Kidney (tissue), 14 donors: ENCODE measurements around the gene BTBD17. TPM values are rescaled to one million over a fixed set of nuclear protein-coding genes. Genes with fewer than 3 reads are reported as not detected.

ENCODE experiments used
- DNase-seq, 5 donors: peaks; one replicate each; pipeline ENCODE4 v3.0.0-alpha.2; 2013 to 2020
- FAIRE-seq: peaks from 2 replicates; lab custom pipeline; 2012; peaks lifted over from hg19 to GRCh38; lab: Jason Lieb, UNC
- H3K27ac ChIP-seq, 2 donors: one replicate each; pipeline ENCODE4 v1.7.0; 2013; ENCODE audit warnings: low read depth in 2 of 2, low read length in 2 of 2, inconsistent platforms in 1 of 2
- H3K27me3 ChIP-seq: one replicate; pipeline ENCODE4 v1.7.1; 2013; ENCODE audit warnings: low read length, inconsistent platforms; ENCODE audit not compliant: control insufficient read depth, insufficient read depth
- H3K36me3 ChIP-seq, 3 donors: one replicate each; pipeline versions ENCODE4 v1.7.0 to v1.7.1; 2013; ENCODE audit warnings: low read length in 3 of 3, control low read depth in 1 of 3, inconsistent platforms in 1 of 3; ENCODE audit not compliant: insufficient read depth in 3 of 3, control insufficient read depth in 2 of 3
- H3K4me1 ChIP-seq, 3 donors: one replicate each; pipeline versions ENCODE4 v1.7.0 to v1.7.1; 2013; ENCODE audit warnings: low read length in 3 of 3, inconsistent platforms in 1 of 3, low read depth in 1 of 3; ENCODE audit not compliant: control insufficient read depth in 2 of 3, insufficient read depth in 2 of 3
- H3K4me3 ChIP-seq, 3 donors: one replicate each; pipeline versions ENCODE4 v1.7.0 to v1.8.1; 2013; ENCODE audit warnings: low read length in 3 of 3, control low read depth in 1 of 3, inconsistent platforms in 1 of 3
- H3K9ac ChIP-seq, 3 donors: one replicate each; pipeline versions ENCODE4 v1.7.0 to v1.7.1; 2013; ENCODE audit warnings: low read length in 3 of 3, control low read depth in 1 of 3, inconsistent platforms in 1 of 3
- H3K9me3 ChIP-seq, 3 donors: one replicate each; pipeline versions ENCODE4 v1.7.0 to v1.7.1; 2013; ENCODE audit warnings: low read length in 3 of 3, control low read depth in 1 of 3, inconsistent platforms in 1 of 3; ENCODE audit not compliant: control insufficient read depth in 2 of 3, insufficient read depth in 1 of 3
- intact Hi-C: fragments of 100-400 bp; cut with DNase I; formaldehyde crosslinking; loops from one replicate; pipeline ENCODE4 v1.11.1; 2022
- polyA plus RNA-seq: library from polyadenylated mRNA; stranded (reverse); fragments of 350-450 nt; fragmentation: Illumina TruSeq; extraction: RNeasy Lipid Tissue Mini Kit (QIAGEN cat#74804); gene quantifications from one replicate; pipeline ENCODE4 v1.2.3, GENCODE V29; 2014; ENCODE audit warnings: low read depth, low replicate concordance; ENCODE audit not compliant: insufficient read depth
- total RNA-seq: library from RNA; stranded (reverse); fragmentation: NEBNext Ultra II Directional; extraction: Animal tissue kit (Norgen Biotek cat#: 25700); gene quantifications from one replicate; pipeline ENCODE4 v1.2.1, GENCODE V29; 2021
- TF ChIP-seq, protein P1 (sequence below): IDR thresholded peaks from 3 replicates; pipeline ENCODE4 v1.5.1; 2012; ENCODE audit warnings: mild to moderate bottlenecking, moderate library complexity, borderline replicate concordance; ENCODE audit not compliant: insufficient read depth; ENCODE audit errors: extremely low read depth
- donor health status: control.
- donor health status: control.
- donor health status: control.
- donor health status: control.
- donor health status: control.
- donor health status: DM: yes; HTN: yes; CAD: no.
- donor health status: Normal renal cell carcinoma (clear cell type).

The BTBD17 gene
- total and polyA plus RNA-seq, 2 donors from 2014 or later = not detected

DNA sequence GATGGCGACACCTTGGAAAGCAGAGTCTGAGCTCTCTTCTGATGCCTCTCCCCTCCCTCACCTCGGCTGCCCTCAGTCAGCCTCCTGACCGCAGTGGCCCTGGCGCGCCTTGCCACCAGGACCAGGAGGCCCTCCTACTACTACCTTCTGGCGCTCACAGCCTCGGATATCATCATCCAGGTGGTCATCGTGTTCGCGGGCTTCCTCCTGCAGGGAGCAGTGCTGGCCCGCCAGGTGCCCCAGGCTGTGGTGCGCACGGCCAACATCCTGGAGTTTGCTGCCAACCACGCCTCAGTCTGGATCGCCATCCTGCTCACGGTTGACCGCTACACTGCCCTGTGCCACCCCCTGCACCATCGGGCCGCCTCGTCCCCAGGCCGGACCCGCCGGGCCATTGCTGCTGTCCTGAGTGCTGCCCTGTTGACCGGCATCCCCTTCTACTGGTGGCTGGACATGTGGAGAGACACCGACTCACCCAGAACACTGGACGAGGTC, 10.0 kb upstream of the BTBD17 start:
- H3K9me3 ChIP-seq = no peaks in the 10 kb centered on the region
- no peak overlapping the region for H3K9ac ChIP-seq
- H3K4me3 ChIP-seq = no peak overlapping the region
- FAIRE-seq (no peak), DNase-seq (no peak)
- H3K4me1 ChIP-seq = no peaks in the 10 kb centered on the region
- no peak overlapping the region for H3K27ac ChIP-seq
- H3K27me3 ChIP-seq = no peaks in the 10 kb centered on the region
- intact Hi-C loops = no loop called here
- TF ChIP-seq, protein P1, sequence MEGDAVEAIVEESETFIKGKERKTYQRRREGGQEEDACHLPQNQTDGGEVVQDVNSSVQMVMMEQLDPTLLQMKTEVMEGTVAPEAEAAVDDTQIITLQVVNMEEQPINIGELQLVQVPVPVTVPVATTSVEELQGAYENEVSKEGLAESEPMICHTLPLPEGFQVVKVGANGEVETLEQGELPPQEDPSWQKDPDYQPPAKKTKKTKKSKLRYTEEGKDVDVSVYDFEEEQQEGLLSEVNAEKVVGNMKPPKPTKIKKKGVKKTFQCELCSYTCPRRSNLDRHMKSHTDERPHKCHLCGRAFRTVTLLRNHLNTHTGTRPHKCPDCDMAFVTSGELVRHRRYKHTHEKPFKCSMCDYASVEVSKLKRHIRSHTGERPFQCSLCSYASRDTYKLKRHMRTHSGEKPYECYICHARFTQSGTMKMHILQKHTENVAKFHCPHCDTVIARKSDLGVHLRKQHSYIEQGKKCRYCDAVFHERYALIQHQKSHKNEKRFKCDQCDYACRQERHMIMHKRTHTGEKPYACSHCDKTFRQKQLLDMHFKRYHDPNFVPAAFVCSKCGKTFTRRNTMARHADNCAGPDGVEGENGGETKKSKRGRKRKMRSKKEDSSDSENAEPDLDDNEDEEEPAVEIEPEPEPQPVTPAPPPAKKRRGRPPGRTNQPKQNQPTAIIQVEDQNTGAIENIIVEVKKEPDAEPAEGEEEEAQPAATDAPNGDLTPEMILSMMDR = no peak
- H3K36me3 ChIP-seq = no peaks in the 10 kb centered on the region

DNA sequence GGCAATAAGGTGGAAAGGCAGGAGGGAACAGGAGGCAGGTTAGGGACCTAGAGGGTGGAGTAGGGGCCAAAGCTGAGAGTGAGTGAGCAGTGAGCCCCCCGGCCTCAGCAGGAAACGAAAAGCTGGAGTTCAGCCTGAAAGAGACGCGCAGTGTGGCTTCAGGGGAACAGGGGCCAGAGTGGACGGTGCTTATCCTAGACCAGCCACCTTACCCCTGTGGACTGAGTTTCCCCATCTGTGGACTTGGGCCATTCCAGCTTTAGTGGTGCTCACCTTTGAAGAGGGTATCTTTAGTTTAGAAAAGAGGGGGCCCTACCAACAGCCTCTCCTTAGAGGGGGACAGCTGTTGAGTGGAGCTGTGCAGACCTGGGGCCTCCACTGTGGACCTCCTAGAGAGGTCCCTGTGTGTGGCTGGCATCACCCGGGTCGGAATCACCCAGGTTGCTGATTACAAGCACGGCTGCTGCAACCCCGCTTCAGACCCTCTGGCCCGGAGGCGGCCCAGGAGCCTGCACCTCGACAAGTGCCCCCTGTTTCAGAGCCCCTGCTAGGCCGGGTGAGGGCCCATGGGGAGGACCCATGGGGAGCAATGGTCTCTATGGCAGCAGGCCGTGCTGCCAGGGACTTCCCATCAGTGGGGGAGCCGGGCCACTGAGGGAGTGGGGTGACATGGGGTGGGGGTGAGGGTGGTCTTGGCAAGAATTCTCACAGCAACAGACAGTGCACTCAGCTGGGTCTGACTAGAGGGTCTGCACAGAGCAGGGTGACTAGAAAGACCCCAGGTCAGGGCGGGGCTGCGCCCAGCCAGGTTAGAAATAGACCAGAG, 8.2 kb upstream of the BTBD17 start:
- FAIRE-seq (no peak), DNase-seq (no peak)
- Histone ChIP-seq H3K4me3 (no peak overlapping the region), H3K9me3 (no peaks in the 10 kb centered on the region), H3K27me3 (no peaks in the 10 kb centered on the region), H3K4me1 (no peaks in the 10 kb centered on the region), H3K27ac (no peak overlapping the region), H3K9ac (no peak overlapping the region), H3K36me3 (no peaks in the 10 kb centered on the region)
- intact Hi-C loops = loop anchor here (10.0 kb wide), 1 partner anchor 65 kb away; no protein-coding TSS in a partner anchor
- TF ChIP-seq, protein P1 = no peak

DNA sequence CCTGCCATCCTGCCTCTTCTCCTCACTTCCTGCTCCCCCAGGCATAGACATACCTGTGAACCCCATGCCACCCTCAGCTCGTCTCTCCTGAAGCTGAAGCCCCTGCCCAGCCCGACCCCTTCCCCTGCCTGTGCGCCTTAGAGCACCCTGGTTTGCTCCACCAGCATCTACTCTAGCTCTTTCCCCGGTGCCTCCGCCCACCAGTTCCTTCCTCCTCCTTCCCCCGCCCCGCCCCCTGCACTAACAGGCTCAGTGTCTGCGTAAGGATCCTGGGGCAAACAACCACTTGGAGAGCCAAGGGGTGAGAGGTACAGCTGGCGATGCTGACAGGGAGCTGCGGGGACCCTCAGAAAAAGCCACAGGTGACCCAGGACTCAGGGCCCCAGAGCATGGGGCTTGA, 7.6 kb upstream of the BTBD17 start:
- no peak for FAIRE-seq

More for the DNA sequence above, 7.6 kb upstream of the BTBD17 start:
- Histone ChIP-seq H3K27ac (no peak overlapping the region), H3K4me3 (no peak overlapping the region), H3K9ac (no peak overlapping the region), H3K27me3 (no peaks in the 10 kb centered on the region), H3K36me3 (no peaks in the 10 kb centered on the region), H3K4me1 (no peaks in the 10 kb centered on the region), H3K9me3 (no peaks in the 10 kb centered on the region)
- peak in 1 of 5 donors; percentile 83 for DNase-seq
- intact Hi-C loops = loop anchor here (10.0 kb wide), 1 partner anchor 64 kb away; no protein-coding TSS in a partner anchor
- TF ChIP-seq, protein P1 = no peak
